Gastroesophageal sphincter (tissue), 3 donors: ENCODE results near the gene PDK1.

Source experiments
- CTCF ChIP-seq, 4 experiments: fragments of 200-600 bp in 2 of 4; fragments of 450-650 bp in 2 of 4; sonication (generic) in 1 of 4; IDR thresholded peaks; one replicate each; pipeline ENCODE4 v1.5.1; 2017 to 2019; ENCODE audit warnings: antibody characterized with exemption in 4 of 4, mild to moderate bottlenecking in 2 of 4, moderate library complexity in 2 of 4
- EP300 ChIP-seq: sonication (generic); formaldehyde crosslinking; IDR thresholded peaks from one replicate; pipeline ENCODE4 v1.6.1; 2017; ENCODE audit warnings: antibody characterized with exemption, mild to moderate bottlenecking
- POLR2A ChIP-seq, 2 donors: fragments of 450-650 bp; IDR thresholded peaks; one replicate each; pipeline ENCODE4 v1.6.1; 2017; ENCODE audit warnings: antibody characterized with exemption in 2 of 2, mild to moderate bottlenecking in 2 of 2, moderate library complexity in 1 of 2
- POLR2AphosphoS5 ChIP-seq: sonication (generic); formaldehyde crosslinking; IDR thresholded peaks from one replicate; pipeline ENCODE4 v1.6.1; 2017; ENCODE audit warnings: antibody characterized with exemption

- TF ChIP-seq CTCF (IDR thresholded peaks at IDR 0.05) (no peak), EP300 (no peak), POLR2A (IDR thresholded peaks at IDR 0.05) (no peak), POLR2AphosphoS5 (no peak)
Measured at GRCh38 chr2:172629586-172629985, 73.7 kb downstream of the PDK1 start.
